Measurements from ENCODE around the gene HTT.

Gene HTT

DNA sequence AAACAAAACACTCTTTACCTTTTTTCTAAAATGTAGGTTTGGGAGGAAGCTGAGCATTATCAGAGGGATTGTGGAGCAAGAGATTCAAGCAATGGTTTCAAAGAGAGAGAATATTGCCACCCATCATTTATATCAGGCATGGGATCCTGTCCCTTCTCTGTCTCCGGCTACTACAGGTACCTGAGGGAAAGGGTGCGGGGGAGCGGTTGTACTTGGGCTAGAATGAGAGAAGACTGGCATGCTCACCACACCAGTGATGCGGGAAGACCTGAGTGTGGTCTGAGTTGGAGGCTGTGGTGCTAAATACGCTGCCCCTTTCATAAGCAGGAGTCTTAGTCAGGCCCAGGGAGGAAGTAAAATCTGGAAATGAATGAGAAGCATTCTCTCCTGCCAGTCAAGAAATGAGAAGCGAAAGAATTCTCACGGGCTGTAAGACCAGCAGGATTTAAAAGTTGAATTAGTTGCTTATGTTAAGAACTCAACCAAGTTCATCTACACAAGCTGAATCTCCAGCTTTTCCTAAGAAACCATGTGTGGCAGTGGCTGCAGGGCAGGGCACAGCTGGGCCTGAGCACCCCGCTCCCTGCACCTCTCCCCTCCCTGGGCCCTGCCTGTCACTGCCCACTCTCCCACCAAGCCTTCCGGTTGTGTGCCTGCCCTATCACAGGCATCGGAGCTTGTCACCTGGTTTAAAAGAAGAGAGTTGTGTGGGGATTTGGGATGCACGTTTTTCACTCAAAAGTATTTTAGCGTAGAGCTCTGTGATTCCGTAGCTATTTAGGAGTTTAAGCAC, 149.7 kb downstream of the HTT start:
- DNase-seq, result no peak

DNA sequence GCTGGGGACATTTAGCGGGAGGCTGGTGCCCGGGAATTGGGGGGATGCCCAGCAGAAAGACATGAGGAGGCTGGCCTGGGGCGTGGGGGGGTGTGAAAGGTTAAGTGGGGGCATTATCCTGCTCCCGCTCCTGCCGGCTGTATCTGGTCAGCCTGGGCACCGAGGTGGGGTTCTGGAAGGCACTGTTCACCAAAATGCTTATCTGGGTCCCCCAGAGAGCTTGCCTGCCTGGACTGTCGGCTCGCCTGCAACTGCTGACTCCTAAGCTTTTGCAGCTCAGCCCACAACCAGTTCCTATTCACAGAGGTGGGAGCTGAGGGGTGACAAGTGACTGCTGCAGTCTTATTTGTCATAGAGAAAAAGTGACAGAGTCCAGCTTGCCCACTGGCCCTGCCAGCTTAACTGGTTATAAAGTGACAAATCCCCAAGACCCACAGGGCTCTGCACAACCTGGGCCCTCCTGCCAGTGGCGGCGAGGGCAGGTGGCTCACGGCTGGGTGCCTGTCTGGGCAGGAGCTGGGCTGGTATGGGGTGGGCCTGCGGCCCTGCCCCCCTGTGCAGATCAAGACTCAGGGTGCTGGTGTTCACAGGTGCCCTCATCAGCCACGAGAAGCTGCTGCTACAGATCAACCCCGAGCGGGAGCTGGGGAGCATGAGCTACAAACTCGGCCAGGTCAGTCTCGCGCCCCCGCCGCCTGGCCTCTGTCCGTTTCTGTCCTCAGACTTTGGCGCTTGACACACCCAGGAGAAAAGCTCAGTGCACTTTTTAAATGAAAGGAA, 150.8 kb downstream of the HTT start:
- no peak for DNase-seq

GRCh38 chr4:3225936-3226335, 151.5 kb downstream of the HTT start:
- no peak for DNase-seq

DNA sequence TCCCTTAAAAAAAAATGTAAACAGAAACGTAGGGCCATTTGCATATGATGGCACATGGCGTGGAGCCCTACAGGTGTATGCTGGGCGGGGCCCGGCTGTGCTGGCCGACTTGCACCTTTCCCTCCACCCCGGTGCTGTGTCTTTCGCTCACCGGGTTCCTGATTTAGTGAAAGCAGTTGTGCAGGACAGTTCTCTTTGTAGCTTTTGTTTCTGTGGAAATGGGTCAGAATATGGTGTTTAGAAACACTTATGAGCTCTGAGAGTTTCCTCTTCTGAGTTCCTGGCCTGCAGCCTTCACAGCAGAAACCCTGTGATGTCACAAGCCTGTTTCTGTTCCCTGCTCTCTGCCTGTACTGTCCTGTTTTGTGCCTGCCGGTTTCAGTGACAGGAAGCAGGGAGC, 152.0 kb downstream of the HTT start:
- no peak for DNase-seq

DNA sequence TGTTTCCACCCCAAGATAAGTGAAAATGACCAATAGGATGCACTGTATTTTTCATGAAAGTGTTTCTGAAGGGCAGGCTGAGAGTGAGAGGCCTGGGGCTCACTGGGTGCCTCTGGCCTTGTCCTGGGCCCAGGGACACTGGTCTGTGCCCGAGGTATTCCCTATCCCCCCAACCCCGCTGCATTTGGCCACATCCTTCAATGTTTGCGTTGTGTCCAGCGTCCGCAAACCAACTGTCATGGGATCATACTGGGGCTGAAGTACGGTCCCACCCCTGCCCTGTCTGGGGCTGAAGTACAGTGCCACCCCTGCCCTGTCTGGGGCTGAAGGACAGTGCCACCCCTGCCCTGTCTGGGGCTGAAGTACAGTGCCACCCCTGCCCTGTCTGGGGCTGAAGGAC, 152.5 kb downstream of the HTT start:
- no peak for DNase-seq

GRCh38 chr4:3227878-3228675, 153.6 kb downstream of the HTT start:
- DNase-seq, result no peak

DNA sequence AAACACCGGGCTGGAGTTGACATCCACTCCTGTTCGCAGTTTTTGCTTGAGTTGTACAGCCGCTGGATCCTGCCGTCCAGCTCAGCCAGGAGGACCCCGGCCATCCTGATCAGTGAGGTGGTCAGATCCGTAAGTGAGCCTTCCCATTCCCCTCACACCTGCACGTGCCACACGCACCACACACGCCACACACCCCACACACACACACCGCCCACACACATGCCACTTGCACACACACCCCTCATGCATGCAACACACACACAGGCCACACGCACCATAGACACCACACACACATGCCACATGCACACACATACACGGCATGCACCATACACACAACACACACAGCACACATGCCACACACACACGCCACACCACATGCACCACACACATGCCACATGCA, 154.4 kb downstream of the HTT start:
- no peak for DNase-seq

DNA sequence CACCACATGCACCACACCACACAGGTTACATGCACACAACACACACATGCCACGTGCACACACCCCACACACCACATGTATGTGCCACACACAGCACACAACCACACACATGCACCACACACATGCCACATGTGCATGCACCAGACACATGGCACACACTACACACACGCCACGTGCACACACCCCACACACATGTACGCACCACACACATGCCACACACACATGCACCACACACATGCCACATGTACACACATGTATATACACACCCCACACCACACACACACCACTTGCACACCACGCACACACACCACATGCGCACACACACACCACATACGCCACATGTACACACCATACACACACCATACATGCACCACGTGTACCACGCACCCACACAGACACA, 154.8 kb downstream of the HTT start:
- DNase-seq, result no peak

GRCh38 chr4:3229964-3230363, 155.5 kb downstream of the HTT start:
- DNase-seq, result no peak

DNA sequence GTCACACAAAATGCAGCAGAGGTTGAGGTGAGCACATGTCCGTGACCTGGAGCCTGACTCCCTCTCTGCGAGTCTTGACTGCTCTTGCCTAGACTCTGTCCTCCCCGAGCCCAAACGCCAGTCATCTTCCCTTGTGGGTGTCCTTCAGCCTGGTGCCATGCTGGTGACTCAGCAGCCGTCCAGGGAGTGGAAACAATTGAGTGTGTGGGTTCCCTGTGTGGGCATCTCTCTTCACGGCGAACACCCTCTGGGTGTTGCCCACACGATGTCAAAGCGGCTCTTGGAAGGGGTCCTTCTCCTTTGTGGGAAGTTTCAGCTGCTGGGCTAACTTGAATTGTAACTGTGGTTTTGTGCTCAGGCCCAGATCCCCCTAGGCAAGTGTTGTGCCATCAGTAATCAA, 157.0 kb downstream of the HTT start:
- no peak for DNase-seq

DNA sequence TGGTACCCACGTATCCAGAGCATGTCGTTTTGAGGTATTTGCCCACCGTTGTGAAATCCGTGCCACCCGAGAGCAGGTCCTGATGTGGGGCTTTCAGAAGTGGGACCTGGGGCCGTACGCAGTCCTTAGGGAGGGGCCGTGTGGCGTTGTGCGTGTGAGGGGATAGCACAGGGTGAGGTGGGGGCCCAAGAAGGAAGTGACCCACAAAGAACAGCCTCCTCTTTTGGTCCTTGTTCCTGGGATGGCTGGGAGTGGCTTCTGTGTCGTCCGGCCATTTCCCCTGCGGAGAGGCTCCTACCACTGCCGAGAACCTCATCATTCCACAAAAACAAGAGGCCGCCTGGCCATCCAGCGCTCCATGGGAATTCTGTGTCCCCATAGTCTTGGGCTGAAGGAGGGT, 157.5 kb downstream of the HTT start:
- no peak for DNase-seq

GRCh38 chr4:3232871-3233271, 158.4 kb downstream of the HTT start:
- no peak for DNase-seq

DNA sequence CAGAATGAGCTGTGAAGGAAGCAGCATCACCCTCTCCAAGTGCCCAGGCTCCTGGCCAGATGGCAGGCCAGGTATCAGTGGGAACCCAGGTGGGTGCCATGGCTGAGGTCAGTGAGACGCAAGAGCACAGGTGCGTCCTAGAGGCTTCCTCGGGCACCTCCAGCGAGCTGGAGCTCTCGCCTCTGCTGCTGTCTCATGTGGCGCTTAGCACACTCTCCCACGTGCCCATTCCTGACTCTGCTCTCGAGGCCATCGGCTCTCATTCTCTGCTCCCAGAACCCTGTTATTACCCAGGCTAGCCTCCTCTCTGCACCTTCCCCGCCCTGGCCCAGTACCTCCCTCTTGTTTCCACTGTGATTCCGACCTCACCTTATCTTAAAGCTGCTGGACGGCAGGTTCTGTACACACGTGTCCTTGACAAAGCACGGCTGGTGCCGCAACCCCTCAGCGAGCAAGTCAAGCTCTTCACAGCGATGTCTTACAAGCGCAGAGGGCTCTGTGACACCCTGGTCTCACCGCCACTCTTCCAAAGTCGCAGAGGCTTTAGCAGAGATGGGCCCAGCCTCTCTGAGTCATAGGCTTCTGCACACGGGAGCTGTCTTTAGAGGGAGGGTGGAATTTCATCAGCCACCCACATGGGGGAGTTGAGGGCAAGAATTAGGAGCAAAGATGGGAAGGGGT, 159.1 kb downstream of the HTT start:
- DNase-seq, result no peak

GRCh38 chr4:3234171-3235029, 159.9 kb downstream of the HTT start:
- DNase-seq, result no peak

GRCh38 chr4:3235030-3235345, 160.5 kb downstream of the HTT start:
- no peak for DNase-seq

DNA sequence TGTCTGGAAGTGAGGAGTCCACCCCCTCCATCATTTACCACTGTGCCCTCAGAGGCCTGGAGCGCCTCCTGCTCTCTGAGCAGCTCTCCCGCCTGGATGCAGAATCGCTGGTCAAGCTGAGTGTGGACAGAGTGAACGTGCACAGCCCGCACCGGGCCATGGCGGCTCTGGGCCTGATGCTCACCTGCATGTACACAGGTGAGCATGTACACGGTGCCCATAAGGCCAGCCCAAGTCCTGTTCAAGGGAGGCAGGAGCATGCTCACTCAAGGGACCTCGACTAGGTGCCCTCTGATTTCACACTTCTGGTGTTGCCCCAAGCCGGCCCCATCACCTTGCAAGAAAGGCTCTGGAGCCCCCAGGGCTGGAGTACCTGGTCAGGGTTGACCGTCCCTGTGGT, 161.1 kb downstream of the HTT start:
- no peak for DNase-seq

GRCh38 chr4:3236326-3236878, 161.9 kb downstream of the HTT start:
- DNase-seq, result no peak

DNA sequence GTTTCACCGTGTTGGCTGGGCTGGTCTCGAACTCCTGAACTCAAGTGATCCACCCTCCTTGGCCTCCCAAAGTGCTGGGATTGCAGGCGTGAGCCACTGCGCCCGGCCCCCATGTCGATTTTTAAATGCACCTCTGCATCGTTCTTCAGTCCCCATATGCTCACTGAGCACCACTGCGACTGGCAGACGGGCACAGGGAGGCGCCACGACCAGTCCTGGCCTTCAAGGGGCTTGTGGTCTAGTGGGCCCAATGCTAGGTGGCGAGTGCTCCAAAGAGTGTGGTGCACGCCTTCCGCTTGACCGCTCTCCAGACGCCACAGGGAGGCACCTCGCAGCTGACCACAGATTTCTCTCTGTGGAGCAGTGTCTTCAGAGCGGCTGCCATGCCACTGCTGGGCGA, 162.8 kb downstream of the HTT start:
- no peak for DNase-seq

DNA sequence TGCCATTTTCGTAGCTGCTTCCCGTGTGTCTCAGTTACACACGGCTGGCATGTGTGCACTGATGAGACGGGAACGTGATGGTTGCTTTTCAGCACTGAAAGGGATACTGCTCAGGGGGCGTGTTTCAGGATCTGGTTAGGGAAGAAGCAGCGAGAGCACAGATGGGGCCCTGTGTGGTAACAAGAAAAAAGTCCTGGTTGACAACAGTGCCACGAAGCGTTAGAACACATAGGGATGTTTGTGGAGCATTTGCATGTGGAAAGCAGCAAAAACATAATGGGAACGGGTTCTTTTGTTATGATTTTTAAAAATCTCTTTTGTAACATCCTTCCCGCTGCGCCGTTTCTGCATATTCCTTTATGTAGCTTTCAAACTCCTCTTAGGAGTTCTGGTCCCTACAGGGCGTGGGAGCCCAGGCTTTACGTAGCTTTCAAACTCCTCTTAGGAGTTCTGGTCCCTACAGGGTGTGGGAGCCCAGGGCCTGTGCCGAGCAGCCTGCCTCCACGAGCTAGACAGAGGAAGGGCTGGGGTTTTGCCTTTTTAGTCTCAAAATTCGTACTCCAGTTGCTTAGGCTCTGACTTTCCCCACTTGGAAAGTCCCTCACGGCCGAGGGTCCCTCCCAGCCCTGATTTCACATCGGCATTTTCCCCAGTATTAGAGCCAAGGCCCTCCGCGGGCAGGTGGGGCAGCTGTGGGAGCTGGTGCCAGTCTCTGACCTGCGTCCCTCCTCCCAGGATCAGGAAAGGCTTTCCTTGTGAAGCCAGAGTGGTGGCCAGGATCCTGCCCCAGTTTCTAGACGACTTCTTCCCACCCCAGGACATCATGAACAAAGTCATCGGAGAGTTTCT, 163.5 kb downstream of the HTT start:
- DNase-seq, result no peak

GRCh38 chr4:3238721-3239120, 164.2 kb downstream of the HTT start:
- DNase-seq, result no peak

DNA sequence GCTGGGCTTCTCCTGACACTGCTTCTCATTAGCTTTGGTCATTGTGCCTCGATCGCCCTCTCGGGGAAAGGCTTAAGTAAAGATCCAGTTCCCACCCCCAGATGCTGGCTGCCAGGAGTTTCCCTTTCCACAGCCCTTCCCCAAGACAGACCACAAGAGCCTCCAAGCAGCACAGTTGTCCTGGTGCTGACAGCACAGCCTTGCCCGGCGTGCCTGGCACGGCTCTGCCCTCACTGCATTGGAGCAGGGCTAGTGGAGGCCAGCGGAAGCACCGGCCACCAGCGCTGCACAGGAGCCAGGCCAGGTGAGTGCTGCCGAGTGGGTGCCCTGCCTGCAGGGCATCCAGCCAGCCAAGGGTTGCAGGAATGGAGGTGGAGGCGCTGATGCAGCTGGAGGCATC, 164.8 kb downstream of the HTT start:
- no peak for DNase-seq
